ENCODE results near the gene LPP.

LPP gene

GRCh38 chr3:188925376-188925775 lies 771.4 kb downstream of the LPP start:
- DNase-seq (ENCODE audit: low read depth), result no peak

- DNase-seq (ENCODE audit: low read depth), result no peak
Measured at GRCh38 chr3:188926111-188926510, 772.2 kb downstream of the LPP start.

GRCh38 chr3:188926741-188927511 lies 773.0 kb downstream of the LPP start:
- no peak for DNase-seq (ENCODE audit: low read depth)

GRCh38 chr3:188927971-188928370 lies 774.0 kb downstream of the LPP start:
- no peak for DNase-seq (ENCODE audit: low read depth)

GRCh38 chr3:188929137-188929536 lies 775.2 kb downstream of the LPP start:
- DNase-seq (ENCODE audit: low read depth), result no peak

- no peak for DNase-seq (ENCODE audit: low read depth)
Measured at GRCh38 chr3:188931036-188931435, 777.1 kb downstream of the LPP start.

- no peak for DNase-seq (ENCODE audit: low read depth)
Measured at GRCh38 chr3:188931531-188931930, 777.6 kb downstream of the LPP start.

GRCh38 chr3:188934989-188935388 lies 781.0 kb downstream of the LPP start:
- DNase-seq (ENCODE audit: low read depth), result no peak

GRCh38 chr3:188936597-188937107 lies 782.7 kb downstream of the LPP start:
- no peak for DNase-seq (ENCODE audit: low read depth)

- no peak for DNase-seq (ENCODE audit: low read depth)
Measured at GRCh38 chr3:188937389-188937788, 783.4 kb downstream of the LPP start.

GRCh38 chr3:188938999-188939398 lies 785.0 kb downstream of the LPP start:
- no peak for DNase-seq (ENCODE audit: low read depth)

GRCh38 chr3:188939814-188940572 lies 786.0 kb downstream of the LPP start:
- no peak for DNase-seq (ENCODE audit: low read depth)

Data from activated T-cell treated with anti-CD3 and anti-CD28 coated beads for 48 hours (primary cell).